NCI-H187 treated with DMSO at 0.1 percent for 48 hours (cell line): ENCODE measurements around the gene ADAMTS18.

Experiments used
- DNase-seq: peaks from one replicate; lab custom pipeline; 2025; lab: John Stamatoyannopoulos, UW

The ADAMTS18 gene

DNA sequence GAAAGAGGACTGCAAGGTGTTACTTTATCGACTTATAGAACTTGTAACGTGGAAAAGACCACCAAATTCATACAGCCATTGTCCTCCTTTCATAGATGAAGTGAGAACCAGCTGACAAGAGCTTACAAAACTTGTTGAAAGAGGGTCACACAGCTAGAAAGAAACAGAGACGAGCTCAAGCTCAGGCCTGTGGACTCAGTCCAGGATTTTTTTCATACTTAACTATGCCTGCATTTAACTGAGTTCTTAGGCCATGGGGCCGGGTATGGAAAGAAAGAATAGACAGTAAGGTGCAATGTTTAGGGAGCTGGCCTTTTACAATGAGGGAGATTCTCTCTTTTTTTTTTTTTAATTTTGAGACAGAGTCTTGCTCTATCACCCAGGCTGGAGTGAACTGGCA, 106.1 kb downstream of the ADAMTS18 start:
- no peak for DNase-seq

- DNase-seq, result no peak
Measured at GRCh38 chr16:77328274-77328673, 106.6 kb downstream of the ADAMTS18 start.

DNA sequence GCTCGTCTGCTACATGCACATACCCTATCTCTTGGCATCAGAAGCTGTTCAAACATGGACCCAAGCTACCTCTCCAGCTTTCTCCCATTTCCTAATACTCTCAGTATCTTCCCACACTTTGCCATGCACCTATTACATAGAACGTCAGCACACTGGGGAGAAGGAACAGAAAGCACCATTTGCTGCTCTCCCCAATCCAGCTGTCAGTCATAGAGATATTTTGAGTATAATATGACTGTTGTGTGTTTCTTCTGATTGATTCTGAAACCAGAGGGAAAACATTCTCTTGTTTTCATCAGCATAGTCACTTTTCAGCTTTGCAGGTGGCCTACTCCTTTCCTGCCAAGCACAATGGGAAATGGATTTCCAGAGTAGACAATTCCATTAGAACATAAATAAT, 107.1 kb downstream of the ADAMTS18 start:
- no peak for DNase-seq

- DNase-seq, result no peak
Measured at GRCh38 chr16:77324729-77325128, 110.1 kb downstream of the ADAMTS18 start.

DNA sequence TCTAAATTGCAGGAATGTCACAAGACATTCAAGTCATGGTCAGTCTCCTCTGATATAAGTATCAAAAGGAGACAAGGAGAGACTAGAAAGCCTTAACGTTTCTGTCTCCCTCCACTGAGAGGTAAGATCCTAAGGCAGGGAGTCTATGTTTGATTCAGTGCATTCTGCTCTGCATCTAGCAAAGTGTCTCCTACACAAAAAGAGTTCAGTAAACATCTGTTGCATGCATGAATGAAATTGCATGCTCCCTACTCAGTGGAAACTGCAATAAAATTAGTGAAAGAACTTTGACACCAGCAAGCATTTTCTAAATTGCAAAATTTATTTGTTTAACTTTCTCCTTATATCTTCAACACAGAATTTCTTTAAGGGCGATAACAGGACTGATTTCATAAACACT, 111.1 kb downstream of the ADAMTS18 start:
- DNase-seq, result no peak

DNA sequence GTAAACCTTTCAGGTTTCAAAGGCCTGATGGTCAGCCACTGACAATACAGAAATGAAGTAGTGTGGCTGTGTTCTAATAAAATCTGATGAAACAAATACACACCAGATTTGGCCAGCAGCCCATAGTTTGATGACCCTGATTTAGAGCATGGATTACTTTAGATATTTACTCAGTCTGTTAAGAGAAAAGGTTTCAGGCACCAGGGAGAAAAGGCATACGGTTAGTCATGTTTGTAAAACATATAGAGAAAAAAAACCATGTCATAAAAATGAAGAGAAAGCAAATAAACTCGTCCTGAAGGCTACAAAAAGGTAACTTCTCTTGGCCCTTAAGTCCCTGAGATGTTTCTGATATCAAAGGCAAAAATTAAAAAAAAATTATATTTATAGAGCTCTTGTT, 112.1 kb downstream of the ADAMTS18 start:
- DNase-seq, result no peak

- no peak for DNase-seq
Measured at GRCh38 chr16:77317059-77317458, 117.8 kb downstream of the ADAMTS18 start.

DNA sequence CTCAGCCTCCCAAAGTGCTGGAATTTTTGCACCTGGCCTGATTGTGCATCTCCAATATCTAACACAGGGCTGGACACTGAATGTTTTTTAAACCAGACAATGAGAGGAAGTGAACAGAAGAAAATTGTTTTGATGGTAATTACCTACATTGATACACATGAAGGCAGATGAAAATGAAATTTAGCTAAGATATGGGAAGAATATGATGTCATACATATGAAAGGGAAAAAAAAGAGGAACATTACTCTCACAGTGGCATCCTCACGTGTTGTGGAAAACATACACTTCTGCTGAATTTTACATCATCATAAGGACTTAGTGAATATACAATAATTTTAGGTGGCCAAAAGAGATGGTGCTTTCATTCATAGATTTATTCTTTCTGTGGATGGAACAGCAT, 124.0 kb downstream of the ADAMTS18 start:
- no peak for DNase-seq

DNA sequence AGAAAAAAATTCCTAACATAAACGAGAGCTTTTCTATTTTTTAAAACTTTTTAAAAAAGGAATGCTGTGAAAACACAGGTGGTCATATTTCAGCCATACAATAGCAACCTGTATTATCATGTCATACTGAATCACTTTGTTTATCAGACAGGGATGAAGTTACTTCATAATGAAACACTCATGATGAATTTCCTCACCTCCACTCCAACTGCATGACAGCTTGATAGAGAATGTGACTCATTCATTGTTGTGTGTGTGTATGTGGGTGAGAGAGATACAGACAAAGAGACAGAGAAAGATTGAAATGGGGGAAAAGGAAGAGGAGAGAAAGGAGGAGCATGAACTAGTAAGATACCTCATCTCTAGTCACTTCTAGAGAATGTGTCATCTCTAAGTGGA, 126.7 kb downstream of the ADAMTS18 start:
- DNase-seq, result no peak

DNA sequence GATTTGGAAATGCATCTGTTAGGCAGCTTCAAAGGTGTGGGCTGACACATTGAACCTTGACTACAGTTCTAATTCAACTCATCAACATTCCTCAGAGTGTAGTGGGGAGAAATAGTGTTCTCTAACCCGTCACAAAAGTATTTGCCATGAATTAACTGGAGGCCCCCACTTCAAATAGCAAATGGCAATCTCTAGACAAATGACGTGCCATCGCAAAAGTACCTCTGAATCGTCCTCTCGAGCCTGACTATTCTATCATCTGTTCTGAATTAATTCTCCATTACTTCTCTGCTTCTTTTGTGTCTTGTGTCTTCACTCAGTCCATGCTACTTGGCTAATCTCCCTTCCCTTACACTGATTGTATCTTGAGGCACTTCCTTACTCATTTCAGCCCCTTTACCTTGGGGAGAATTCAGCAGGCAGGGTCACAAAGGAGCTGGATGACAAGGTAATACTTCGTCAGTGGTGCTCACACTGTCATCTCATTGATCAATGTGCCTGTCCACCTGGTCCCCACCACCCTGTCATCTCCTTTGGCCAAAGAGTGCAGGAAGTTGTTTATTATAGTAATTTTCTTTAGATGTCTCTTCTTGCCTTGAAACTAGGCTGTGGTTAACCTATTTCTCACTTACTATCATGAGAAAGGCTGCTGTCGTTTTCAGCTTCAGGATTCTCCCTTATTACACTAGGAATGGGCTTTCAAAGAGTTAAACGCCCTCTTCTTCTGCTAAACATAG, 127.2 kb downstream of the ADAMTS18 start:
- no peak for DNase-seq

- no peak for DNase-seq
Measured at GRCh38 chr16:77306075-77306474, 128.8 kb downstream of the ADAMTS18 start.

GRCh38 chr16:77304877-77305276, 130.0 kb downstream of the ADAMTS18 start:
- DNase-seq, result no peak

DNA sequence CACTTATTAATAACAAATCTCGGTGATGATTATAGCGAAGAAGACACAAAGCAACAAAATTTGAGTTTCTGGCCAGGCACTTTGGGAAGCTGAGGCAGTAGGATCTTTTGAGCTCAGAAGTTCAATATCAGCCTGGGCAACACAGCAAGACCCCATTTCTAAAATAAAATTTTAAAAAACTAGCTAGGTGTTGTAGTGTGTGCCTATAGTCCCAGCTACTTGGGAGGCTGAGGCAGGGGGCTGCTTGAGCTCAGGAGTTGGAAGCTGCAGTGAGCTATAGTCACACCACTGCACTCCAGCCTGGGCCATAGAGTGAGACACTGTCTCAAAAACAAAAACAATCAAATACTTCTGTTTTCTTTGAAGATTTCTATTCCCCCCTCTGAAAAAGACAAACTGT, 130.7 kb downstream of the ADAMTS18 start:
- DNase-seq, result no peak

GRCh38 chr16:77302674-77303073, 132.2 kb downstream of the ADAMTS18 start:
- no peak for DNase-seq

DNA sequence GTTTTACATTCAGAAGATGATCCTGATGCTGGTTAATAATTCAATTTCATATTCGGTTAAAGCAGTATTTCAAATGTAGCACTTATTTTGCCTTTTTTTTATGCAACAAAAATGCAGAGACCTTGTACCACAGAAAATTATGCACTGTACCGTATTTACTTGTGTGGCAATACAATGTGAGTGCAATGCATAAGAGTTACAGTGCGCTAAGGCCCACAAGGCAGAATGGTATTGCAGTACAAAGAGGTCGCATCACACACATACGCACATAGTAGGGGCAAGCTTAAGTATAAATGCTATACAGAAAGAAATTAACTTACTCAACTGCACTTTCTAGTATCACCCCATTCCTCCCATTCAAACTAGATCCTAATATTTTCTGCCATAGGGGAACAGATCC, 132.6 kb downstream of the ADAMTS18 start:
- no peak for DNase-seq

- no peak for DNase-seq
Measured at GRCh38 chr16:77300256-77300655, 134.6 kb downstream of the ADAMTS18 start.

DNA sequence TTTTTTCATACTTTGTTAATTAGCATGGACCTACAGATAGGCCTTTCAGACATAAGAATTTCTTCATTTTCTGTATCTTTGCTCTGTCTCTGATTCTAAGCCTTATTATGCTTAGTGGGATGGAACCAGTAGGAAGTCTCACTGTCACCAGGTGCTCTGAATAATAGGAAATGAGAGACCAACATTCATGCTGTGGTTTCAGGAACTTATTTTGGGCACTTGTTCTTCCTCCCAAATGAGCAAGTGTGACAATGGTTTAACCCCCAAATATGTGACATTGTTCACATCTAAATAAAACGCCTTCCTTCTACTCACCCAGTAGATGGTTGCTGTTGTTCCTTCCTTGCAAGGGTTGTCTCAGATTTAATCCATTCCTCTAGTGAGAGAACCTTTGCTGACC, 135.4 kb downstream of the ADAMTS18 start:
- no peak for DNase-seq

GRCh38 chr16:77298418-77299360, 136.1 kb downstream of the ADAMTS18 start:
- DNase-seq, result no peak

DNA sequence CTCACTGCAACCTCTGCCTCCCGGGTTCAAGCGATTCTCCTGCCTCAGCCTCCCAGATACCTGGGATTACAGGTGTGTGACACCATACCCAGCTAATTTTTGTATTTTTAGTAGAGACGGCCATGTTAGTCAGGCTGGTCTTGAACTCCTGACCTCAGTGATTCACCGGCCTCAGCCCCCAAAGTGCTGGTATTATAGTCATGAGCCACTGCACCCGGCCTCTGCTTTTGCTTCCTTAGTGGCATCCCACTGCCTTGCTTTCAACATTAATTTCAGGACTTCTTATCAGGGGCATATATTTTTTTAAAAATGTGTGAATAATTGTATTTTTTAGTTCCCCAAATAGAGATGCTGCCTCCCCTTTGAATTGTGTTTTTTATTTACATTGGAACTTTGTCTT, 136.8 kb downstream of the ADAMTS18 start:
- DNase-seq, result no peak

- no peak for DNase-seq
Measured at GRCh38 chr16:77295896-77296295, 138.9 kb downstream of the ADAMTS18 start.

GRCh38 chr16:77290451-77291115, 144.3 kb downstream of the ADAMTS18 start:
- no peak for DNase-seq

DNA sequence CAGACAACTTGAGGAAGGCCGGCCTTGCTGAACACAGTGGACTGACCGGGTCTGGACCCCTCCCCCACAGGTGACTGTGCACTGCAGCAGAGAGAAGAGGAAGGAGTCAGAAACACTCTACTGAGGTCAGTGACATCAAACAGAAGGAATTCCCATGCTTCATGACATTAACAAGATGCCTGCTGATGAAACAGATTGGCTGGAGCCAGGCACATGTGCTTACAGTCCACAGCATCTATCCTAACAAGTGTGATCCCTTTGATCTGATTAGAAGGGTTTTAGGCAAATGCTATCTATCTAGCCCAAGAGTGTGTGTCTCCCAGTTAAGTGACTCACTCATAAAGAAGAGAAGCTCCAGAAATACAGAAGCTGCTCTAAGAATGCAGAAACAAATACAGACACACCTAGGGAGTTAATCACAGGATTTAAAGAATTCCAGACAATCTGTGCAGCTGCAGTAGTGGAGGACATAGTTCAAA, 145.5 kb downstream of the ADAMTS18 start:
- no peak for DNase-seq

GRCh38 chr16:77288222-77288621, 146.6 kb downstream of the ADAMTS18 start:
- DNase-seq, result no peak
